HG03432 (cell line): ENCODE results near the gene BBS9.

Source experiments
- ATAC-seq: cut with Tn5 transposase; IDR thresholded peaks from one replicate; pipeline ENCODE4 v1.9.1; 2021; ENCODE audit warnings: mild to moderate bottlenecking, moderate library complexity; ENCODE audit not compliant: unreplicated experiment

The BBS9 gene

DNA sequence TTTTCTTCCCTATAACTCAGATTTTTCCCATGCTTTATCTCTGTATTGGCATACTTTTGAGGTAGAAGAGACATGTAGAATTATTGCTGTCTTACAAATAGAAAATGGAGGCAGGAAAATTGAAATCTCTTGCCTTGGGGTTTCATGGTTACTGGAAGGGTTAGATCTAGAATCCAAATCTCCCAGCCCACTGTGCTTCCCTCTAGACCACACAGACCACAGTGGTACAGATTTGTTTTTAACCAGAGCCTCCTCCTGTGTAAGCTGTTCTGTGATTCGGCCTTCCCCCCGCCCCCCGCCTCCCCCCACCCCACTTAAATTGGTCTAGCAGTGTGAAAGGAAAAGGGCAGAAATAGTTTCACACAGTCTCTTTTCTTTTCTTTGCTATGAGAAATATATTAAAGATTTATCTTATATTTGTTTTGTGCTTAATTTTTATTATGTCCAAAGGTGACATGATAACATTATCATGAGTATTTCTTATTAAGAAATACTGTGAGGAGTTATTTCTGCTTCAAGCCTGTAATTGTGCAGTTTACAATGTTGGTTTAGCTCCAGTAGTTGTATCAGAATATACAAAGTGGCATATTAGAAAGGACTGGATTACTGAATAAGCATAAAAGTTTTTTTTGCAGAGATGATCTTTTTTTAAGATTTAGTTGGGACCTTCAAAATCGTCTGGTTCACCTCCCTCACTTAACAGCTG lies 407.2 kb downstream of the BBS9 start:
- ATAC-seq = no peak

DNA sequence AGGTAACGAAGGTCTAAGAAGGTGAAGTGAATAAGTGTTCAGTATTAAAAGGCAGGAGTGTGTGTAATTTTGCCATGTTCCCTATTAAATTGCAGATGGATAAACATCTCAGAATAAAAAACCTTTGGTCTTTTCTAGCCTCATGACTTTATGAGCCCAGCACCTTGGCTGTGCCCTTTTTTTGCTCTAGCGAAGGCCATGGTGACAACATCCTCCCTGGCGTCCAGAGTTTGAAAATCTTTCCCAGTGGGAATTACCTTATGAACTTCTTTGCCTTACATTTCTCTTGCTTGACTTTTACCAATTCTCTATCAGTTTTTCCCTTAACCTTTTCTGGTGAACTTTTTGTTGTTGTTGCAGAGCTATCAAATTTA lies 407.7 kb downstream of the BBS9 start:
- ATAC-seq = no peak

DNA sequence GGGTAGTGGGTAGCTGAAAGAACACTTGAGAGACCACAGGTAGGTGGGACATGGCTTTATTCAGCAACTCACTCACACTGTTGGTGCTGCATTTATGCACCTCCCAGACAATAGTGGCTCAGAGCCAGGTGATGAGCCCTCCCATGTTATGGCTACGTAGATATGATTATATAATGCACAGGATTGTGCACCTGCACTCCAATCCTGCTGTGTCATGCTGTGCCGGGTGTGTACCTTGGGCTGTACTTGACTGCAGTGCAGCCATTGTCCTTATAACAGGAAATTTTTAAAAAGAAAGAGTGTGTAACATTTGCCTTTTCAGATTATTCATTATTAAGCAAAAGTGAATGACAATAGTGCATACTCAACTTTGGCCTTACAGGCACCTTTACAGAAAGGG lies 409.8 kb downstream of the BBS9 start:
- ATAC-seq = no peak

DNA sequence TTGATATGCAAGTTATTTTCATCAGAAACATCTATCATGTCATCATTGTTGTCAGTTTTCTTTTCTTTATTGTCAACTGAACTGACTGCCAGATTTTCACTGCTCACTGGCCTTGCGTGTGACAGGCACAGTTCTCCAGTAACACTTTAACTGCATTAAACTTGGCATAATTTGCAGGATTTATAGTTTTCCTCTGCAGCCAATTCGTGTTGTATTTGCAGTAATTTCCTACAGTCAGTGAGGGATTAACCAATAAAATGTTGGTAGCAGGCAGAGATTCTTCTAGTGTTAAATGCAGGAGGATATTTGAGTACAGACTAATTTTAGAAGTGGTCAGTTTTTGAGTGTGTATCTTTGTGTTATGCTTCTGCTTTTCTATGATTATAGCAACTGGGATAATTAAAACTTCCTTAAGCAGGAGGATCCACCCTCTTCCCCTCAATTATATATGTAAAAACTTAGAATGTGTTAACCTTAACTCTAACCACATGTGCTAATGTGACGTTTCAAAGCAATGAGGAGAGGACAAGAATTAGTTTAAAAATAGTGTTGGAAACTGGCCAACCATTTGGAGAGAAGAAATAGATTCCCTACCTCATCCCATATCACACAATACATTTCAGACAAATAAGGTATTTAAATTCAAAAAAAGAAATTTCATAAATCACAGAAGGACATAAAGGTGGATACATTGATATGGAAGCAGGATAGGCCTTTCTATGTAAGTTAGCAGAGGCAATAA lies 410.5 kb downstream of the BBS9 start:
- no peak for ATAC-seq

DNA sequence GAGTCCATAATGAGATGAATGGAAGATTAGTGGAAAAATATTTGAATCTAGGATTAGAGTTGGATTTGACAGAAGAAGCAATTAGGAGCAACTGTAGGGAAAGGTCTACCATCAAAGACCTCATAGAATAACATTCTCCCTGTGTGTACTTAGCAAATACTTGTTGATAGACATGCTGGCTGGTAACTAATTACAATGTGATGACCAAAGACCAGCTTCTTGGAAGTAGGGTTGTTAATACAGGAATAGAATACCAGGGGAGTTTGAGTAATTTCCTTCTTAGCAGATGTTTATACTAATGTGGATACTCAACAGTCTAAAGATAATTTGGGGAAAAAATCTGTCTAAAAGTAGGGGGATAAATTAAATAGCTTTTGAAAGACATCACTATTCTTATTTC lies 418.5 kb downstream of the BBS9 start:
- ATAC-seq = no peak

DNA sequence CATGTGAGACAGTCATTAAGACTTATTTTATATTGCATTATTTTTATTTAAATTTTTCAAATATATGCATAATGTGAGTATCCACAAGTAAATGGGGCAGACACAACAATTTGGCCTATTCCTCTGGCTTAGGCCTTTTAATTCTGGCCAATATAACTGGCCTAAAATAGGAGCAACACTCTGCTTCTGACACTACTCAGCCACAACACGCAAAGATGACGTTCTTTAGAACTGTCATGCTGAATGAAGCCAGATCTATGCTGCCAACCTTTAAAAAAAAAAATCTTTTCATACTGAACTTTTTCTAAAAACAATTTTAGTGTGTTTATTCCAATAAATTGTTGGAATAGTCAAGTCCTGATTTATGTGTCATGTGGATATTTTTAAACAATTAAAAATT lies 421.0 kb downstream of the BBS9 start:
- no peak for ATAC-seq

DNA sequence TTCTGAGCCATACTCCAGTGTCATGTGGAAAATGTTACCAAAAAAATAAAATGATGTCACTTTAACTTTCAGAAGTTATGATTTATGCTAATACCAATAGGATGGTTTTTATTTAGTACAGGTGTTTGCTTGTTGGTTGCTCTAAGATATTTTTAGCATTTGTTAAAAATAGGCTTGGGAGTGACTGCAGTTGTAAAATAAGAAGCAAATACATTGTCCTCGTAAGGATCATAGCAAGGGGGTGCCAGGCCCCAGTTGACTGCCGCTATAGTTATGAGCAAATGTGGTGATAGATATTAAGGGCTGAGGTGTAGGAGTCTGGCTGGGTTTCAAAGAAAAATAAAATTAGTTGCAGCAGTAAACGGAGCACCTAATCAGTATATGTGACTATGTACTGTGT lies 421.6 kb downstream of the BBS9 start:
- no peak for ATAC-seq

DNA sequence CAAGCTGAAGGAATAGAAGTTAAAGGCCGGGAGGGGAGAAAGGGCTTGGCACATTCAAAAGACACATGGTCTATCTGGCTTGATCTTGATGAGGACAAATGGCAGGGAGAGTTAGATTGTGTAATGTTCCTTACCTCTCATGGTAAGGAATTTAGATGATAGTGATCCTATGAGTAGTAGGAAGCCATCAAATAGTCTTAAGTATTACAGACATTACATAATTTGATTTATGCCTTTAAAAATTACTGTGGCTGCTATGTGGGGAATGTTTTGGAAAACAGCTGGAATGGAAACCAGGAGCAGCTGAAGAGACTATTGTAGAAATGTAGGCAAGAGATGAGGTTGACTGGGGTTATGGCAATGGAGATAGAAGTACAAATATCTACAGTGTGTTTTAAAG lies 424.7 kb downstream of the BBS9 start:
- ATAC-seq = no peak

DNA sequence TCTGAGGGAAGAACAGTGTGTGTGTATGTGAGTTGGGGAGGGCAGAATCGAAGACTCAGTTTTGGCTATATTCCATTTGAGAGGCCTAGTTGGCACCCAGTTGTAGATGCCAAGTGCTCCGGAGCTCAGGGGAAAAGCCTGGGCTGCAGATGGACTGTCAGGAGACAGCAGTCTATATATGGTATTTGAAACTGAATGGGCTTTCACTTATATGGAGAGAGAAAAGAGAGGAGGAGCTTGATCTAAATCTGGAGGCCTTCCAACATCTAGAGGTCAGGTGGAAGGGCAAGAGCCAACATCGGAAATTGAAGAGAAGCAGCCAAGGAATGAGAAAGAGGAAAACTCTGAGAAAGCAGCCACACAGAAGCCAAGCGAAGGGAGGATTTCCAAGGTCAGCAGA lies 425.2 kb downstream of the BBS9 start:
- ATAC-seq = no peak

DNA sequence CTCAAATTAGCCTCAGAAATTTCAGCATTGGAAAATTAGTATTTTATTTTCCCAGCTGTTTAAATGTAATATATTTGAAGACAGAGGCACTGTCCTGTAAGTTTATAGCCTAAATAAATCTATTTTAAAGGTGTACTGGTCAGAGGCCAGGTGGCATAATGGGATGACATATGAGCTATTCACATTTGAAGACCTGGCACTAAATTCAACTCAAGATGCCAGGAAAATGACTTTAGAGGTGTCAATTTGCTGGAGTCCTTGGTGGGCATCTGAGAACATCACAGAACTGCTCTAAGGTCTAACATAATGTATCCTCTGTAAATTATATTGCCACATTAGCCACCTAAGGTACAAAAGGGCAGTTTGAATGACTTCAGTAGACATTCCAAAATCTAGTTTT lies 427.1 kb downstream of the BBS9 start:
- no peak for ATAC-seq

DNA sequence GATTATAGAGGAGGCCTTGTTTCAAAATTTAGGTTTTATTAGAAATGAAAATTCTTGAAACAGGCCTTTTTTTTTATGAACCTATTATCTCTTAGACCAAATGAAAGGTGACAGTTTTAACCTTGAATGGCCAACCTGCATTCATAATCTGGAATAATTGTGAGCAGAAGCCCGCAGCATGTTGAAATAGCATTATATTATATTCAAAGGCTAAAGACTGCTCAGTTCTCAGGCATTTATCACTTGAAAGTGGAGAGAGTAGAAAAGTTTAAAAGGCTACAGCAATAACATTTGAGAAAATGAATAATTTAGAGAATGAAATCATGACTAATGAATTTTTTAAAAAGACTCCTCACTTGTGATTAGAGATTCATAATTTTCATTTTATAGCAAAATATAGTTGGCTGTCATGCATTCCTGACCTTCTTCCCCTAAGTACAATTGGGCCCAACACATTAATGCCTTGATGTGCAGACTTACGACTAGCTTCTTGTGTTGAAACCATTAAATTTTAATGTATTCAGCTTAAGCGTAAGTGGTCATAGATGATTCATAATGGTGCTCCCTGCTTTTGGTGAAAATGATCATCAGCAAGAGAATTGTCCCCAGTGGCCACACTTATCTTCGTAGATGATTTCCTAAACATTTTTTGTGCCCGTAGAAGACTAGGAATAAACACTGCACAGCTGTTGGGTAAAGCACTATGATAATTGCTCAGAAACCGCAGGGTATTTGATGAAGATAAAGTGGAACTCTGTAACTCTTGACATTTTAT lies 429.4 kb downstream of the BBS9 start:
- no peak for ATAC-seq

DNA sequence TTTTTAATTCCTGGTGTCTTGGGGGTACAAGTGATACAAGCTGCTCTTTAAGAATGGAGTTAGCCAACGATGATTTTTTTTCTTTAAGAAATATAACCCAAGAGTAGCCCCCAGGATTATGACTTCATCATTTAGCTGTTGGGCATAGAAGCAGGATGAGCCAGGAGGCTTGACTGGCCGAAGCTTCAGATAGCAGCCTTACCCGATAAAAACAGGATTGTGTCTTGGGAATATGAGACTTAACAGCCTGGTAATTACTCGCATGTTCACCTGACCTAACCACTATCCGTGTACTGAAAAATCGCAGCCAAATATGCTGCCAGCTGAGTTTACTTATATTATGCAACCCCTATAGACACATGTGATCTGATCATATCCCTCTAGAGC lies 430.0 kb downstream of the BBS9 start:
- ATAC-seq = no peak

DNA sequence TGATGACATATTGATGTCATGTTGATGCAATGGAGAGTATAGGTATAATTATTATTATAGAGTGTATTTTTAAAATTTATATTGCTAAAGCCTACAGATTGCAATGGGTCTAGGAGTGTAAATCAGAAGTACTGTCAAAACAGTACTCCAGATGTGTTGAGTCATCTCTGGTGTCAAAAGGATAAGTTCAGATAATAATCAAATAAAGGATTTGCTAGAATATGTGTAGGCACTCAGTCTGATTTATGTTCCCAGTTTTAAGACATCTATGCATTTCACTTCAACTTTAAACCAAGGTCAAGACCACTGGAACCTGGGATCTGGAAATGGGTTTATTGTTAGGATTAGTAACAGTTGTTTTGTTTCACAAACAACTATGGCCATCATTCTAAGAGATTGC lies 433.6 kb downstream of the BBS9 start:
- no peak for ATAC-seq

DNA sequence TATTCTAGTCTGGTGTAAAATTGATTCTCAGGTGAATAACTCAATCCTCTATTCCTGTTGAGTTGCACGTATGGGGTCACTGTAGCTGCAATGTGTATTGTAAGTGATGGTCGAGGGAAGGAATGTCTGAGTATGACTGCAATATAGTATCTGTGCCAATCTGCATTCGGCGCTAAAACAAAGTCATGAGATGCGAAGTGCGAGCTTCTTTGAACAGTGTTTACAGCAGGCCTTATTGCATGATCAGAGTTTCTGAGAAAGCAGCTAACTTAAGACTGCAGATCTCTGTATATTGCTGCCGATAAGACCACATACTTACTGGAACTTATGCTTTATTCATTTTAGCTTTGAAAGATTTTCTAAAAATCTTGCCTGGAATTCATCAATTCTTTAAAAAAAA lies 434.3 kb downstream of the BBS9 start:
- ATAC-seq = no peak

DNA sequence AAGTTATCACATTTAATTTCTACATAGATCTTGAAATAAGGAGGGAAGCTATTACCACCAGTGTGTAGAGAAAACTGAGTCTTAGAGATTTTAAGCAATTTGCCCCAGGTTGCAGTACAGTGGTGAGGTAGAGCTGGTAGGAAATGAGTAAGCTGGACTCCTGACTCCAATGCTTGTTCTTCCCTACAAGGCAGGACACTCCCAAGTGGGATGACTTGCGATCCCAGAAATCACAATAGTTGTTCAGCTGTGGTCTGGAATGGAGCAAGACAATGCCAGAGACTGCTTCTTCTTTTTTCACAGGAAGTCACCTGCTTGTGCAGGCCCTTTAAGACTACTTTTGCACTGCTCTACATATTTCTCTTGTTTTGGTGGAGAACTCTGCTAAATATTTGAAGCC lies 448.8 kb downstream of the BBS9 start:
- no peak for ATAC-seq

DNA sequence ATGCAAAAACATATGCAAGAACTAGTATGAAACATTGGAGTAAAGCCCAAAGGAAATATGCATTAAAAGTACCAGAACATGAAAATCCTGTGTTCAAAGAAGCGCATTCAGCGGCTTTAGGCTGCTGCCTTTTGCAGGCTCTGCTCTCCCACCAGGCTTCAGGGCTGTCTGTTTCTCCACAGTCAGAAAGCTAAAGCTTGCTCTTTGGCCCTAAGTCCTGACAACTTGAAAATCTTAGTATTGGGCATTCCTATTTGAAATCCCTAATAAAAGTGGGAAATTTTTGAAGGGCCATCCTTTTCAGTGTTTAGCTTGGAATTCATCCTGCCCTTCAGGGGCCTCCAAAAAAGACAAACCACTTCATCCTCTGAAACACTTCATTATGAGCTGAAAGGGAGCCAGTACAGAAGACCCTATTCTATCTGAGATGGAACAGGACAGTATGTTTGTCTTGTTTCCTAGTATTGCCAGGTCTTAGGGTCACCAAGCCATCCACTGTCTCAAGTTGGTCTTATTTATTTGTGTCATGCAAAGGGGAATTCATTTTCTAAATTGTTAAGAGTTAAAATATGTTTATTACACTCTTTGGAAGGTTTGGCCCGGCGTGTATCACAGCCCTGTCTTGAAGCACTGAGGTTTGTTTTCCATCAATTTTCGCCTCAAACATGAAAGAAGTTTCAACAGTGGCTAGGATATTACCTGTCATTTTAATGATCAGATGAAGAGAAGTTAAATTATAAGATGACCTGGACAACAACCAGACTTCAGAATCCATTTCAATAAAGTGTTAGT lies 449.7 kb downstream of the BBS9 start:
- ATAC-seq = no peak

DNA sequence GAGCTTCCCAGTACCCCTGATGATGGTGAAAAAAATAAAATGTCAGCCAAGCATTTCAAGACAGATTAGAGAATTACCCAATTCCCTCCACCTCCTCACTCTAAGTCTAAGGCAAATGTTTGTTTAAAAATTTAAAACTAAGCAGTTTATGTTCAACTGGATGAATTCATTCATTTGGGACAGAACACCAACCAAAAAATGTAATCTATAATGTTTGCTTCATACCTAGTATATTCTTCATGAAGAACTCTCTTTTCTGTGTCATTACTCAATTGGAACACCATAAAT lies 450.3 kb downstream of the BBS9 start:
- ATAC-seq = no peak

DNA sequence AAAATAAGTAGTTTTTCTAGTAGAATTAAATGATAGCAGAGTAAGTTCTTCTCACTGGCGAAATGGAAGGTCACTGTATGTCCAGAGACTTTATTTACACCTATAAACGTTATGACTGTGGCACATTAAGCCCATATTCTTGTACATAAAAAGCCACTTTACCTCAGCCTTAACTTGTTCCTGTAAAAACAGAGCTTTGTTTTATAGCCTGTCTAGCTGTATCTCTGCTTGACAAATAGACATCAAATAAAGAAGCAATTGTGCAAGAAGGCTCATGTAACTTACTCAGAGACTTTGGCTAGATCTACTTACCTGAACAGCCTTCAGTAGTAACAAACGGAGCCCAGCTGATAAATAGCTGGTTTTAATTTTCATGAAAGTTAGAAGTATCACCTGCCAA lies 451.9 kb downstream of the BBS9 start:
- no peak for ATAC-seq

DNA sequence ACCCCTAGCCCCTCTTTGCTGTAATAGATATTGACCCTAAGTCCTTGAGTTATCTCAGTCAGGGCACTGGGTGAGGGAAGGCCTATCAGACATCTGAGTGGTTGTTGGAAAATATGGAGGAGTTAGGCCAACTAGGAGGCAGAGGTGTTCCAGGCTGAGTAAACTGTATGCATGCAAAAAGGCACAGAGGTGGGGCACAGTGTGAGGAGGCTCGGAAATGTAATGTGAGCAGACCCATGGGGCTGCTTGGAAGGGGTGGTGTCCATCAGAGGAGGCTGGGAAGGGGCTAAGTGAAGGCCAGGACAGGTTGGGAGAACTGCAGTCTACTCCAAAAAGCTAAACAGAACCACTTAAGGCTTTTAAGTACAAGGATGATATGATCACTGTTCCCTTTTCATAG lies 452.7 kb downstream of the BBS9 start:
- no peak for ATAC-seq

DNA sequence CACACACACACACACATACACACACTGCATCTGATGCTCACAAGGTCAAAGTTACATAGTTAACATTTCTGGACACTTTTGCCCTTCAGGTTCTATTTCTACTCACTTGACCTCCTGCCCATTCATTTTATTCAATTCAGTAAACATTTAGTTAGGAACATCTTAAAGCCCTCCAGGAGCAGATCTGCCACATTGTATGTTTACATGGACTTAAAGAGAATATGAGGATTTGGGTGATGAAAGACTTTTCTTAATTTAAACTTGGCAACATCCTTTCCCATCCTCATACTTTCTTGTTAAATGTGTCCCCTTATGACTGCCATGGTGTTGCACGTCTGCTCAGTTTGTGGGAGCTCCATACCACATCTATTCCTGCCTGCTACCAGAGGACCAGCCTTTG lies 453.2 kb downstream of the BBS9 start:
- no peak for ATAC-seq

DNA sequence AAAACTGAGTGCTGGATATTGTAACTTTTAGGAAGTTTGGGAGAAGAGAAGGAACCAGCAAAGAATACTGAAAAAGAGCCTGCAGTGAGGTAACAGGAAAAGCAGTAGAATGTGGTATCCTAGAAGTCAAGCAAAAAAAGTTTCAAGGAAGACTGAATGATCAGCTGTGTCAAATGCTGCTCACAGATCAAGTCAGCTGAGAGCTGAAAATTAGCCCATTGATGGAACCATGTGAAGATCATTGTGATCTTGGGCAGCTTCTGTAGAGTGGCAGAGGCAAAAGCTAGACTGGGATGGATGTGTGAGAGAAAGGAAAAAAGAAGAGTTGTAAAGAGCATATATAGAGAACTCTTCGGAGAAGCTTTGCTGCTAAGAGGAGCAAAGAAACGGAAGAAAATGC lies 460.5 kb downstream of the BBS9 start:
- no peak for ATAC-seq

DNA sequence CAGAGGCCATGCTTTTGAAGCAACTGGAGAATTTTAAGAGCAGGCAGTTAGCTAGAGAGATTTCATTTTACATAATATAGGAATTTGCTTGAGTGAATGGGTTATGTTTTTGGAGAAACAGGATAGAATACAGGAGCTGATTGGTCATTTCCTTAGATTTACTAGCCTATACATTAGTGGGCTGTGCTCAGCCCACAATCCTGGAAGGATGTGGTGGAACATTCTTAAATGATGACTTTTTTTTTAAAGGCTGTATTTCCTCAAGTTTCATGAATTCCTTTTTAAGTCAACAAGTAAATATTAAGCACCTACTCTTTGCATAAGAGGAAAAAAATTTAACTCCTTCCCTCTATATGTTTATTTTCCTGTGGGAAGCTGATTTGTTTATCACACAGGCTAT lies 461.6 kb downstream of the BBS9 start:
- no peak for ATAC-seq
